OCI-LY3 (cell line): ENCODE data around the gene TSPEAR.

Source experiments
- EZH2phosphoT487 ChIP-seq: fragments of 200-600 bp; shearing (Covaris generic); IDR thresholded peaks from 2 replicates; pipeline ENCODE4 v1.6.1; 2018; ENCODE audit warnings: antibody characterized with exemption, mixed run types, low read depth
- TF ChIP-seq, protein P1 (sequence below): fragments of 200-600, 300-600 bp; sonication (generic); IDR thresholded peaks from 2 replicates; pipeline ENCODE4 v1.5.1; 2014; ENCODE audit warnings: antibody characterized with exemption, low read length, low read depth

- TF ChIP-seq, protein P1, sequence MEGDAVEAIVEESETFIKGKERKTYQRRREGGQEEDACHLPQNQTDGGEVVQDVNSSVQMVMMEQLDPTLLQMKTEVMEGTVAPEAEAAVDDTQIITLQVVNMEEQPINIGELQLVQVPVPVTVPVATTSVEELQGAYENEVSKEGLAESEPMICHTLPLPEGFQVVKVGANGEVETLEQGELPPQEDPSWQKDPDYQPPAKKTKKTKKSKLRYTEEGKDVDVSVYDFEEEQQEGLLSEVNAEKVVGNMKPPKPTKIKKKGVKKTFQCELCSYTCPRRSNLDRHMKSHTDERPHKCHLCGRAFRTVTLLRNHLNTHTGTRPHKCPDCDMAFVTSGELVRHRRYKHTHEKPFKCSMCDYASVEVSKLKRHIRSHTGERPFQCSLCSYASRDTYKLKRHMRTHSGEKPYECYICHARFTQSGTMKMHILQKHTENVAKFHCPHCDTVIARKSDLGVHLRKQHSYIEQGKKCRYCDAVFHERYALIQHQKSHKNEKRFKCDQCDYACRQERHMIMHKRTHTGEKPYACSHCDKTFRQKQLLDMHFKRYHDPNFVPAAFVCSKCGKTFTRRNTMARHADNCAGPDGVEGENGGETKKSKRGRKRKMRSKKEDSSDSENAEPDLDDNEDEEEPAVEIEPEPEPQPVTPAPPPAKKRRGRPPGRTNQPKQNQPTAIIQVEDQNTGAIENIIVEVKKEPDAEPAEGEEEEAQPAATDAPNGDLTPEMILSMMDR = no peak
- no peak for TF ChIP-seq EZH2phosphoT487
These were observed 53.5 kb downstream of the TSPEAR start, which contains the start of gene KRTAP12-3 for GRCh38 chr21:44657635-44658540.
